Esophagus (tissue), 2 donors: ENCODE data around the gene OR5I1. TPM values are rescaled to one million over a fixed set of nuclear protein-coding genes. Genes with fewer than 3 reads are reported as not detected.

ENCODE experiments used
- H3K27ac ChIP-seq, 2 donors: one replicate each; pipeline ENCODE4 v1.5.1; 2013; ENCODE audit warnings: low read depth in 2 of 2, mild to moderate bottlenecking in 2 of 2, inconsistent platforms in 1 of 2, low read length in 1 of 2, moderate library complexity in 1 of 2
- H3K27me3 ChIP-seq, 2 donors: one replicate each; pipeline ENCODE4 v1.6.1; 2013; ENCODE audit warnings: low read length in 2 of 2, control low read depth in 1 of 2, mild to moderate bottlenecking in 1 of 2; ENCODE audit not compliant: insufficient read depth in 2 of 2, control insufficient read depth in 1 of 2
- H3K36me3 ChIP-seq, 2 donors: one replicate each; pipeline ENCODE4 v1.6.1; 2013; ENCODE audit warnings: low read length in 1 of 2; ENCODE audit not compliant: control insufficient read depth in 2 of 2, insufficient read depth in 2 of 2
- H3K4me1 ChIP-seq, 2 donors: one replicate each; pipeline ENCODE4 v1.6.1; 2013; ENCODE audit warnings: low read length in 1 of 2; ENCODE audit not compliant: control insufficient read depth in 2 of 2, insufficient read depth in 2 of 2
- H3K4me3 ChIP-seq, 2 donors: one replicate each; pipeline ENCODE4 v1.5.1; 2013; ENCODE audit warnings: low read length in 2 of 2, mild to moderate bottlenecking in 2 of 2, low read depth in 1 of 2, moderate library complexity in 1 of 2
- H3K9me3 ChIP-seq, 2 donors: one replicate each; pipeline ENCODE4 v1.6.1; 2013; ENCODE audit warnings: mild to moderate bottlenecking in 2 of 2, low read depth in 1 of 2, low read length in 1 of 2, moderate library complexity in 1 of 2; ENCODE audit not compliant: control insufficient read depth in 2 of 2, insufficient read depth in 1 of 2
- WGBS, 2 donors: extraction: QIAGEN DNeasy Blood & Tissue Kit; methylation state at CpG; one replicate each; pipeline ENCODE4 v1.1.7; 2013; 5-methylcytosine and 5-hydroxymethylcytosine counted together
- polyA plus RNA-seq, 2 donors: library from polyadenylated mRNA; stranded (reverse); fragments of 200-250 nt; gene quantifications; one replicate each; pipeline ENCODE4 v1.2.3, GENCODE V29; 2013
- donor health status: healthy with polysubstance abuse.
- donor health status: Bipolar disorder and iron deficiency.

OR5I1 gene
- not detected for polyA plus RNA-seq

GRCh38 chr11:55936300-55936699 lies at the start of gene OR5I1:
TSS of gene OR5I1 (minus strand) at chr11:55936400. CDS start at chr11:55936400, 0 bp downstream.
- no peaks in the 10 kb centered on the region for H3K36me3 ChIP-seq
- H3K27ac ChIP-seq: no peak within 1 kb of the TSS
- no peaks in the 10 kb centered on the region for H3K27me3 ChIP-seq
- no peaks in the 10 kb centered on the region for H3K9me3 ChIP-seq
- WGBS, 2 donors: 59 to 76% methylated on average over 2 of the region's 2 CpGs
- H3K4me3 ChIP-seq: no peak within 1 kb of the TSS
- H3K4me1 ChIP-seq: no peaks in the 10 kb centered on the region

DNA sequence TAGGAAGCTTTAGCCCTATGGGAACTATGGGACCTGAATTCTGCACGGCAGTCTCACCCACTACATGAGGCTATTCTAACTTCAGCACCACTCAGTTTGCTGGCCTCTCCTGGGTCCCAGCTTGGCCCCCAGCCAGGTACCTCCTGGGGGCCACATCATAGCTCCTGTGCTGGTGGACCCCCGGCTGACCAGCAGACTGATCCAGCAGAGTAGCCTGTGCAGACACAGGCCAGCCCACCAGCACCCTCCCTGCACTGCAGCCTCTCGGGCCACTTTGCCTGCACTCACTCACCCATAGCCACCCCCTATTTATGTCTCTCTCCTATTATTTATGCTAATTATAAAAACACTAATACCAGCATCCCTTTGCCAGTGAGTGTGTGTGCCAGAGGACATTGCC lies 34.7 kb upstream of the OR5I1 start:
- Histone ChIP-seq H3K27ac (no peak overlapping the region), H3K9me3 (peaks cover 0 to 4% of the 10 kb centered on the region in 2 donors), H3K36me3 (no peaks in the 10 kb centered on the region), H3K4me3 (no peak overlapping the region), H3K4me1 (no peaks in the 10 kb centered on the region), H3K27me3 (no peaks in the 10 kb centered on the region)
- WGBS, 2 donors: 86 to 93% methylated on average over 3 of the region's 3 CpGs

GRCh38 chr11:55969845-55970244 lies 33.6 kb upstream of the OR5I1 start, which contains the start of gene OR10AG1:
TSS of gene OR10AG1 (minus strand) at chr11:55969945. CDS start at chr11:55969907, 38 bp downstream.
- peaks cover 0 to 4% of the 10 kb centered on the region in 2 donors for H3K9me3 ChIP-seq
- no peak within 1 kb of the TSS for H3K4me3 ChIP-seq
- no peaks in the 10 kb centered on the region for H3K4me1 ChIP-seq
- H3K27me3 ChIP-seq: no peaks in the 10 kb centered on the region
- no peaks in the 10 kb centered on the region for H3K36me3 ChIP-seq
- no peak within 1 kb of the TSS for H3K27ac ChIP-seq
- WGBS, 2 donors: 82 to 97% methylated on average over 2 of the region's 2 CpGs

DNA sequence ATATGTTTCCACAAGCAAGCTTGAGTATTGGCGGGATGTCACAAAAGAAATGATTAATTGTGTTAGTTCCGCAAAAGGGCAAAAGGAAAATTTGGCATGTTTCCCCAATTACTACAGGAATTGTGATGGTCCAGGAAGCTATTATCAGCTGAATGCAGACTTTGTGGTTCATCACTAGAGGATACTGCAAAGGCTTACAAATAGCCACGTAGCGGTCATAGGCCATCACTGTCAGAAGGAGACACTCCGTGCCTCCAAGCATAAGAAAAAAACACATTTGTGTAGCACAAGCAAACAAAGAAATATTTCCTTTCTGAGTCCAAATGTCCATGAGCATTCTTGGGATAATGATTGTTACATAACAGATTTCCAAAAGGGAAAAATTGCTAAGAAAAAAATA lies 31.7 kb upstream of the OR5I1 start:
- H3K4me3 ChIP-seq: no peak overlapping the region
- H3K27me3 ChIP-seq: no peaks in the 10 kb centered on the region
- 78 to 83% methylated on average over 5 of the region's 5 CpGs for WGBS, 2 donors
- no peaks in the 10 kb centered on the region for H3K4me1 ChIP-seq
- H3K9me3 ChIP-seq: peaks cover 0 to 4% of the 10 kb centered on the region in 2 donors
- H3K27ac ChIP-seq: no peak overlapping the region
- H3K36me3 ChIP-seq: no peaks in the 10 kb centered on the region

DNA sequence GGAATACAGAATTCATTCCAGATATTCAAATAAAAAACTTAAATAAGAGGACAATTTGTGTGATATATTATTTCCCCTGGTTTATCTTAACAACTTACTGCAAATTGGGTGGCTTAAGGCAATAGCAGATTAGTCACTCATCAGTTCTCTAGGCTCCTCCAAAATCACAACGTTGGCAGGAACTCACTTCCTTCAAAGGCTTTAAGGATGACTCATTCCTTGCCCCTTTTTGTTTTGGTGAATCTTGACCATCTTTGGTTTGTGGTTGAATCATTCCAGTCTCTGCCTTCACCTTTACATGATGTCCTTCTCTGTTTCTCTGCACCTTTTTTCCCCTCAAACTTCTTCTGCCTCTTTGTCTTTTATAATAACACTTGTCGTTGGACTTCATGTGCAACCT lies 30.2 kb upstream of the OR5I1 start:
- no peaks in the 10 kb centered on the region for H3K27me3 ChIP-seq
- H3K4me3 ChIP-seq: no peak overlapping the region
- H3K27ac ChIP-seq: no peak overlapping the region
- no peaks in the 10 kb centered on the region for H3K36me3 ChIP-seq
- H3K9me3 ChIP-seq: peaks cover 0 to 4% of the 10 kb centered on the region in 2 donors
- WGBS, 2 donors: 61 to 63% methylated on average over 2 of the region's 2 CpGs
- no peaks in the 10 kb centered on the region for H3K4me1 ChIP-seq

DNA sequence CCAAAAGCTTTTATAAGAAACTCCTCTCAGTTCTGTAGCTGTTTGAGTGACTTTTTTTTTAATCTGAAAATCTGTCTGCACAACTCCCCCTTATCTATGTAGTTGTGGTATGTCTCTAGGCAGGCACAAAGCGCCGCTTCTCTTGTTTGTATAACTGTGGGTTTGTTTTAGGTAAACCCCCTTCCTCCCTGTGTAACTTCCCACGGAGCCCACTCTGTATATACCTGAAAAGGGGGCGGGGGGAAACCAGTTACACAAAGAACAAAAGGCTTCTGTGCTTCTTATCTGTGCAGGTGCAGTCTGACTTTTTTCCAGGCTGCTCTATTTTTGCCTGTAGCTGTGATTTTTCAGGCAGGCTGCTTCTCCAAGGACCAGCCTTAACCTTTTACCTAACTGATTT lies 20.3 kb upstream of the OR5I1 start:
- Histone ChIP-seq H3K4me3 (no peak overlapping the region), H3K27me3 (no peaks in the 10 kb centered on the region), H3K27ac (no peak overlapping the region), H3K9me3 (no peaks in the 10 kb centered on the region), H3K36me3 (no peaks in the 10 kb centered on the region), H3K4me1 (no peaks in the 10 kb centered on the region)
- WGBS, 2 donors: 29 to 43% methylated on average over 4 of the region's 4 CpGs

- H3K9me3 ChIP-seq: peaks cover 0 to 4% of the 10 kb centered on the region in 2 donors
- no peak overlapping the region for H3K27ac ChIP-seq
- H3K4me1 ChIP-seq: no peaks in the 10 kb centered on the region
- no peak overlapping the region for H3K4me3 ChIP-seq
- H3K36me3 ChIP-seq: no peaks in the 10 kb centered on the region
- no peaks in the 10 kb centered on the region for H3K27me3 ChIP-seq
- 58 to 68% methylated on average over 4 of the region's 4 CpGs for WGBS, 2 donors
Observed at GRCh38 chr11:55949330-55949729, 13.1 kb upstream of the OR5I1 start.

GRCh38 chr11:55942785-55943392 lies 6.7 kb upstream of the OR5I1 start:
- Histone ChIP-seq H3K36me3 (no peaks in the 10 kb centered on the region), H3K9me3 (no peaks in the 10 kb centered on the region), H3K27me3 (no peaks in the 10 kb centered on the region), H3K4me3 (no peak overlapping the region), H3K4me1 (no peaks in the 10 kb centered on the region), H3K27ac (no peak overlapping the region)
- WGBS, 2 donors: 0 to 5% methylated on average over 3 of the region's 3 CpGs

DNA sequence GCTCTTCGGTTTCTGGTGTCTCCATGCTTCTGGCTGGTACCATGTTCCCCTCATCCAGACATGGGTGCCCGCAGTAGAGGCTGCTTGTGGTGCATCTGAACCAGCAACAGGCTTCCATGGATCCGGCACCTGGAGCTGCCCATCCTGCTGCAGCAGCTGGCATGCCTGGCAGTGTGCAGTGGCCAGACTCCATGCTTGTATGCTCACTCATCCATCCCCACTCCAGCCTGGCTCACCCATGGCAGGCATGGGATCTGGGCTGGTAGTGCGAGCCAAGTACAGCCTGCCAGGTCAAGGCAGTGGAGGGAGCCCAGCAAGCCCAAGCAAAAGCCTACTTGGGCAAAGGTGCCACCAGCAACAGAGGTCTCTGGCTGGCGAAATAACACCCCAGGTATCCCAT lies 15.7 kb downstream of the OR5I1 start:
- Histone ChIP-seq H3K27me3 (no peaks in the 10 kb centered on the region), H3K36me3 (no peaks in the 10 kb centered on the region), H3K9me3 (peaks cover 3 to 5% of the 10 kb centered on the region in 2 donors), H3K4me1 (no peaks in the 10 kb centered on the region), H3K4me3 (no peak overlapping the region), H3K27ac (no peak overlapping the region)
- 77 to 85% methylated on average over 5 of the region's 5 CpGs for WGBS, 2 donors

DNA sequence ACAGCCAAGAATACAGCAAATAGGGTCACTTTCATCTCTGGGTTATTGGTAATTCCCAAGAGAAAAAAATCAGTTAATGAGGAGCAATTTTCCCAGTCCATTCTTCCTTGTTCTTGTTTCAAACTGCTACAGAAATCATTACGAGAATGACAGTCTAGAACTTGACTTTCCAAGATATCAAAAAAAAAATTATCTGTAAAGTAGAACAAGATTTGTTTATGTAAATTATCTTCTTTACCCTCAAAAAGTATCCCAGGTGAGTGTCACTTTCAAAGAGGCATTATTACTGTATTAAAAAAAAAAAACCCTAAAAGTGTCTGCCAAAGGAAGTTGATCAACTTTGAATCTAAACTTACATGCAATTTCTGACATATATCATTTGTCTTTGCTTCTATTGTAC lies 21.7 kb downstream of the OR5I1 start, which contains the start of gene OR5W2:
Gene OR5W2 (minus strand): TSS at position 101 of the 400 bp plus-strand sequence. CDS start 0 bp downstream, at position 101.
- Histone ChIP-seq H3K27ac (no peak within 1 kb of the TSS), H3K27me3 (no peaks in the 10 kb centered on the region), H3K4me3 (no peak within 1 kb of the TSS), H3K4me1 (no peaks in the 10 kb centered on the region), H3K9me3 (no peaks in the 10 kb centered on the region), H3K36me3 (no peaks in the 10 kb centered on the region)
- WGBS, 2 donors: 33 to 65% methylated on average over 1 of the region's 1 CpG
